H1 (cell line): Measurements from ENCODE around the gene CLCF1. TPM values are rescaled to one million over a fixed set of nuclear protein-coding genes. Genes with fewer than 3 reads are reported as not detected.

Experiments used
- CTCF ChIA-PET: fragments of 300-600 bp; sonication (Branson Sonifier 250); formaldehyde crosslinking; loops from one replicate; lab custom pipeline; 2021; ENCODE audit not compliant: partially characterized antibody; lab: Charles Lee
- POLR2A ChIA-PET: fragments of 300-600 bp; sonication (Branson Sonifier 250); formaldehyde crosslinking; loops from one replicate; lab custom pipeline; 2021; ENCODE audit warnings: inconsistent platforms; ENCODE audit not compliant: partially characterized antibody; lab: Charles Lee
- DNase-seq, 2 experiments: peaks; one replicate each; pipeline versions ENCODE4 v3.0.0 to v3.0.0-alpha.2; 2010 to 2022; ENCODE audit warnings: low spot score in 2 of 2, low read depth in 1 of 2, mixed read lengths in 1 of 2
- FAIRE-seq: peaks from 2 replicates; lab custom pipeline; 2011; peaks lifted over from hg19 to GRCh38; lab: Jason Lieb, UNC
- H2AFZ ChIP-seq: 2 replicates; pipeline ENCODE4 v1.8.1; 2012; ENCODE audit warnings: low read length, inconsistent platforms
- H2AK5ac ChIP-seq: 2 replicates; pipeline ENCODE4 v1.6.1; 2013; ENCODE audit warnings: low read depth, low read length
- H2BK120ac ChIP-seq: replicated peaks from 2 replicates; pipeline ENCODE3; 2013; ENCODE audit warnings: low read depth, low read length, inconsistent platforms
- H2BK12ac ChIP-seq: 2 replicates; pipeline ENCODE4 v1.6.1; 2013; ENCODE audit warnings: low read depth, low read length
- H2BK15ac ChIP-seq: 2 replicates; pipeline ENCODE4 v1.6.1; 2013; ENCODE audit warnings: low read length
- H2BK20ac ChIP-seq: 2 replicates; pipeline ENCODE4 v1.6.1; 2013; ENCODE audit warnings: low read length
- H2BK5ac ChIP-seq: 2 replicates; pipeline ENCODE4 v1.6.1; 2013; ENCODE audit warnings: low read depth, low read length
- H3K14ac ChIP-seq: 2 replicates; pipeline ENCODE4 v1.6.1; 2013; ENCODE audit warnings: inconsistent platforms; ENCODE audit not compliant: insufficient read length
- H3K18ac ChIP-seq: 2 replicates; pipeline ENCODE4 v1.6.1; 2013; ENCODE audit warnings: low read length; ENCODE audit errors: extremely low read depth
- H3K23ac ChIP-seq: 2 replicates; pipeline ENCODE4 v1.6.1; 2013; ENCODE audit warnings: inconsistent platforms; ENCODE audit not compliant: insufficient read length
- H3K23me2 ChIP-seq: 2 replicates; pipeline ENCODE4 v1.6.1; 2013; ENCODE audit warnings: low read depth, low read length
- H3K27ac ChIP-seq: 2 replicates; pipeline ENCODE4 v1.6.1; 2011; ENCODE audit warnings: low read depth, low read length, inconsistent platforms
- H3K27me3 ChIP-seq, 4 experiments: replicated peaks in 1 of 4; 1 replicate in 1 of 4; 2 replicates in 3 of 4; pipeline versions ENCODE4 v1.6.1 to v1.8.1; 2011 to 2013; ENCODE audit warnings: low read length in 3 of 4, mild to moderate bottlenecking in 3 of 4, inconsistent platforms in 2 of 4, mixed read lengths in 2 of 4, moderate library complexity in 1 of 4; ENCODE audit not compliant: control insufficient read depth in 3 of 4, insufficient read depth in 3 of 4; ENCODE audit errors: extremely low read depth in 1 of 4
- H3K36me3 ChIP-seq, 4 experiments: 2 replicates each; pipeline versions ENCODE4 v1.6.1 to v1.8.1; 2011 to 2013; ENCODE audit warnings: mild to moderate bottlenecking in 4 of 4, low read length in 3 of 4, moderate library complexity in 2 of 4, control low read depth in 1 of 4, inconsistent platforms in 1 of 4; ENCODE audit not compliant: insufficient read depth in 4 of 4, control insufficient read depth in 2 of 4
- H3K4ac ChIP-seq: replicated peaks from 2 replicates; pipeline ENCODE3; 2013; ENCODE audit warnings: low read length, low read depth, mixed read lengths, inconsistent platforms; ENCODE audit not compliant: insufficient read length
- H3K4me1 ChIP-seq, 4 experiments: replicated peaks in 1 of 4; 1 replicate in 1 of 4; 2 replicates in 3 of 4; pipeline versions ENCODE4 v1.6.1 to v1.8.1; 2011 to 2013; ENCODE audit warnings: low read length in 3 of 4, inconsistent platforms in 2 of 4, mixed read lengths in 1 of 4; ENCODE audit not compliant: insufficient read depth in 4 of 4, control insufficient read depth in 3 of 4
- H3K4me2 ChIP-seq, 2 experiments: 2 replicates each; pipeline versions ENCODE4 v1.6.1 to v1.8.1; 2011 to 2013; ENCODE audit warnings: low read depth in 2 of 2, low read length in 2 of 2, control low read depth in 1 of 2, inconsistent platforms in 1 of 2, mild to moderate bottlenecking in 1 of 2; ENCODE audit not compliant: insufficient read depth in 1 of 2
- H3K4me3 ChIP-seq, 4 experiments: fragments of 200-600, 300-600 bp in 1 of 4; sonication (generic), shearing (Covaris generic), sonication (Bioruptor Twin) in 1 of 4; 2 replicates each; pipeline versions ENCODE4 v1.5.1 to v1.8.1; 2011 to 2016; ENCODE audit warnings: low read length in 4 of 4, low read depth in 3 of 4, control low read depth in 2 of 4, inconsistent platforms in 2 of 4, mild to moderate bottlenecking in 2 of 4, mixed read lengths in 1 of 4, moderate library complexity in 1 of 4; ENCODE audit not compliant: insufficient read depth in 2 of 4; ENCODE audit errors: extremely low read depth in 1 of 4
- H3K56ac ChIP-seq: replicated peaks from 2 replicates; pipeline ENCODE3; 2013; ENCODE audit warnings: low read depth, mild to moderate bottlenecking, mixed read lengths, low read length, inconsistent platforms; ENCODE audit not compliant: insufficient read length
- H3K79me1 ChIP-seq: 2 replicates; pipeline ENCODE4 v1.6.1; 2013; ENCODE audit warnings: low read depth, low read length, control low read depth
- H3K79me2 ChIP-seq, 2 experiments: 2 replicates each; pipeline versions ENCODE4 v1.6.1 to v1.8.1; 2012 to 2013; ENCODE audit warnings: low read length in 2 of 2, mild to moderate bottlenecking in 2 of 2, inconsistent platforms in 1 of 2; ENCODE audit not compliant: insufficient read depth in 2 of 2, control insufficient read depth in 1 of 2
- H3K9ac ChIP-seq, 4 experiments: replicated peaks in 1 of 4; 1 replicate in 1 of 4; 2 replicates in 3 of 4; pipeline versions ENCODE4 v1.6.1 to v1.8.1; 2011 to 2013; ENCODE audit warnings: low read depth in 3 of 4, low read length in 3 of 4, control low read depth in 2 of 4, mild to moderate bottlenecking in 2 of 4, moderate library complexity in 2 of 4, inconsistent platforms in 1 of 4; ENCODE audit errors: extremely low read depth in 1 of 4
- H3K9me3 ChIP-seq, 2 experiments: 2 replicates each; pipeline versions ENCODE4 v1.6.1 to v1.8.1; 2012 to 2013; ENCODE audit warnings: mild to moderate bottlenecking in 2 of 2, moderate library complexity in 2 of 2, control low read depth in 1 of 2, inconsistent platforms in 1 of 2, low read depth in 1 of 2, low read length in 1 of 2, mixed read lengths in 1 of 2; ENCODE audit not compliant: insufficient read depth in 2 of 2
- H4K20me1 ChIP-seq, 2 experiments: replicated peaks in 1 of 2; 2 replicates each; pipeline versions ENCODE3 to v1.8.1; 2011 to 2013; ENCODE audit warnings: inconsistent platforms in 2 of 2, low read length in 2 of 2, mild to moderate bottlenecking in 1 of 2; ENCODE audit not compliant: insufficient read depth in 2 of 2, control insufficient read depth in 1 of 2
- H4K5ac ChIP-seq: 2 replicates; pipeline ENCODE4 v1.6.1; 2013; ENCODE audit warnings: low read length, low read depth, mixed read lengths, inconsistent platforms; ENCODE audit not compliant: insufficient read length
- H4K8ac ChIP-seq: 2 replicates; pipeline ENCODE4 v1.8.0; 2013; ENCODE audit warnings: mild to moderate bottlenecking, moderate library complexity, low read length, inconsistent platforms; ENCODE audit not compliant: insufficient read depth; ENCODE audit errors: extremely low read depth
- H4K91ac ChIP-seq: replicated peaks from 2 replicates; pipeline ENCODE3; 2013; ENCODE audit warnings: low read length, mixed read lengths, inconsistent platforms; ENCODE audit not compliant: insufficient read length
- CBX5 ChIP-seq: fragments of 300-800, 300-1000 bp; sonication (generic); IDR thresholded peaks from 2 replicates; pipeline ENCODE4 v1.7.1; 2016; ENCODE audit warnings: antibody characterized with exemption, low read length, low read depth
- FOSL1 ChIP-seq: IDR thresholded peaks from 2 replicates; pipeline ENCODE4 v1.6.1; 2011; ENCODE audit warnings: mild to moderate bottlenecking, low read depth, low read length, moderate library complexity; ENCODE audit not compliant: insufficient read depth
- KDM4A ChIP-seq: IDR thresholded peaks from one replicate; pipeline ENCODE4 v1.7.1; 2012; ENCODE audit warnings: low read depth, mild to moderate bottlenecking, moderate library complexity, low read length, inconsistent platforms; ENCODE audit not compliant: severe bottlenecking
- PHF8 ChIP-seq: fragments of 200-600 bp; sonication (generic); conservative IDR thresholded peaks from 2 replicates; pipeline ENCODE4 v1.7.1; 2012; ENCODE audit warnings: low read depth, mild to moderate bottlenecking, inconsistent platforms, low read length, moderate library complexity
- RNF2 ChIP-seq: fragments of 200-900, 300-1000 bp; sonication (generic); IDR thresholded peaks from 2 replicates; pipeline ENCODE4 v1.7.1; 2016; ENCODE audit warnings: borderline replicate concordance, low read depth, mild to moderate bottlenecking, antibody characterized with exemption, low read length; ENCODE audit not compliant: poor library complexity, severe bottlenecking; ENCODE audit errors: missing control alignments
- TAF7 ChIP-seq: optimal IDR thresholded peaks from 2 replicates; pipeline ENCODE3; 2011; ENCODE audit warnings: low read depth, mild to moderate bottlenecking, inconsistent platforms, low read length, moderate library complexity, borderline replicate concordance
- WGBS, 2 experiments: shearing (Covaris generic) in 1 of 2; methylation state at CpG; one replicate each; pipeline versions ENCODE4 v1.1.6 to v1.1.7; 2013 to 2015; ENCODE audit warnings: low lambda C conversion rate in 2 of 2, mixed read lengths in 2 of 2, inconsistent platforms in 1 of 2, low coverage in 1 of 2, missing lambda C conversion rate in 1 of 2; ENCODE audit not compliant: insufficient replicate concordance in 2 of 2, insufficient coverage in 1 of 2, insufficient read length in 1 of 2; ENCODE audit errors: extremely low coverage in 1 of 2, missing lambda C conversion rate in 1 of 2; 5-methylcytosine and 5-hydroxymethylcytosine counted together
- long read RNA-seq, 2 experiments: library from RNA in 1 of 2; library from capped mRNA in 1 of 2; stranded (forward); transcript quantifications; one replicate each; pipeline ENCODE4 v2.0.0, GENCODE V29; 2021; ENCODE audit warnings: inconsistent platforms in 1 of 2
- polyA minus RNA-seq, 3 experiments: library from RNA; depleted of rRNA, polyadenylated mRNA; stranded (reverse); fragments of >200 nt; gene quantifications; 1 replicate in 2 of 3; 2 replicates in 1 of 3; pipeline ENCODE4 v1.2.3, GENCODE V29; 2011
- polyA plus RNA-seq, 7 experiments: library from polyadenylated mRNA; depleted of rRNA in 3 of 7; stranded (reverse) in 5 of 7; unstranded in 2 of 7; fragments of >200 nt in 5 of 7; fragments of 200-250 nt in 2 of 7; gene quantifications; 1 replicate in 5 of 7; 2 replicates in 1 of 7; 4 replicates in 1 of 7; pipeline versions ENCODE4 v1.2.1 to v1.2.3, GENCODE V29; 2011 to 2013; ENCODE audit warnings: missing spikeins in 2 of 7, mixed read lengths in 2 of 7
- total RNA-seq: library from RNA; stranded (reverse); fragmentation: NEBNext Ultra II Directional; extraction: Animal tissue kit (Norgen Biotek cat#: 25700); gene quantifications from 2 replicates; pipeline ENCODE4 v1.2.1, GENCODE V29; 2021

The CLCF1 gene
- total RNA-seq (0.32 and 0.57 TPM in 2 replicates), polyA plus RNA-seq (2011; rRNA removed) (1.2 and 2.6 TPM in 2 replicates), polyA minus RNA-seq (2011; rRNA and poly(A)+ RNA removed) (0.54 TPM in 2 replicates)
- 1.0 TPM for polyA plus RNA-seq (2011; cell fraction: cytosol; rRNA removed)
- polyA plus RNA-seq (2011; cell fraction: nucleus; rRNA removed): 2.7 TPM
- 0.81 to 1.2 TPM (median 1.0 TPM) in 4 replicates for polyA plus RNA-seq (2012, experiment 1 of 2)
- polyA plus RNA-seq (2012, experiment 2 of 2): 0.81 TPM
- polyA plus RNA-seq (2013, experiment 1 of 2): 0.95 TPM
- 0.66 TPM for polyA plus RNA-seq (2013, experiment 2 of 2)
- polyA minus RNA-seq (2011; cell fraction: cytosol; rRNA and poly(A)+ RNA removed): not detected
- polyA minus RNA-seq (2011; cell fraction: nucleus; rRNA and poly(A)+ RNA removed): 0.40 TPM
- long read RNA-seq, experiment 1, partial matches to known transcripts: 0 of 1 reads
- long read RNA-seq, experiment 1, other reads (novel, unspliced or antisense): 0 of 1 reads
- long read RNA-seq, experiment 2: 0 reads

DNA sequence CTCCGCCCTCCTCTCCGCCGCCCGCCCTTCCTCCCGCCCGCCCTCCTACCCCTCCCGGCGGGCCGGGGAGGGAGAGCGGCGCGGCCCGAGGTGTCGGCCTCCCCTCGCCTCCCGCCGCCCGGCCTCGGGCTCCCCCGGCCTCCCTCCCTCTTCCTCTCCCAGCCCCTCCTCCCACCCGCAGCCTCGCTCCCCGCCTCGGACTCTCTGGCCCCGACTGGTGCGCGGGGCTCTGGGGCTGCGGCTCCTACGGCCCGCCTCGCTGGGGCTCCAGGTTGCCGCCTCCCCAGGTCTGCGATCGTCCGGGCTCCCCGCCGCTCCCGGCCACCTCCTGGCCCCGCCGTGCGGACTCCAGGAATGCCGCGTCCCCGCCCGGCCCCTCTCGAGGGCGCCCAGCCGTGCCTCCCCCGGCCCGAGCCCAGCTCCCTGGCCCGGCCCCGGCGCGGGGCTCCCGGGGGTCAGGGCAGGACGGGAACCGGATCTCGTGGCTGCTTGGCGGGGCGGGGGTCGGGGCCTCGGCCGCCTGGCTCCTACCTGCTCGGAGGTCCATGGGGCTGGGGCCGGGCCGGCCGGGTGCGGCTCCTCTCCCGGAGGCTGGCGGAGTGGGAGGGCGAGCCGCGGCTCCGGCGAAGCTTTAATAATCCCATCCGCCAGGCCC lies at the start of gene CLCF1:
TSS of gene CLCF1 (minus strand) at position 606 of the 655 bp plus-strand sequence. CDS start at position 547, 59 bp downstream.
- Histone ChIP-seq H3K36me3 (no peaks in the 10 kb centered on the region), H3K23ac (no peak within 1 kb of the TSS), H2BK120ac (no peak within 1 kb of the TSS), H3K9ac (peak within 1 kb of the TSS in 1 of 4 experiments; percentile 53; a peak in 1 of 7 replicates), H4K20me1 (peaks cover 0 to 5% of the 10 kb centered on the region in 2 experiments), H3K4me2 (peak within 1 kb of the TSS; percentile 87 to 96), H3K14ac (no peak within 1 kb of the TSS), H2BK20ac (no peak within 1 kb of the TSS), H4K5ac (no peak within 1 kb of the TSS), H3K27me3 (peaks cover 7 to 71% (median 58%) of the 10 kb centered on the region in 4 experiments), H3K4me3 (peak within 1 kb of the TSS; percentile 46 to 77 (median 54)), H3K4me1 (peaks cover 0 to 41% (median 37%) of the 10 kb centered on the region in 4 experiments; a peak in 6 of 7 replicates), H3K79me1 (no peaks in the 10 kb centered on the region), H3K79me2 (no peaks in the 10 kb centered on the region), H2AFZ (no peak within 1 kb of the TSS), H2BK5ac (peak within 1 kb of the TSS; percentile 71; the same call in 1 of the 2 replicates), H3K18ac (peak within 1 kb of the TSS; percentile 87), H3K4ac (peak within 1 kb of the TSS; percentile 4), H2BK15ac (0 out of 2 replicates have a peak within 1 kb of the TSS, but pooled peaks have one; percentile 61), H3K9me3 (no peaks in the 10 kb centered on the region), H3K27ac (no peak within 1 kb of the TSS), H3K56ac (no peak within 1 kb of the TSS), H4K8ac (no peak within 1 kb of the TSS; the same call in 1 of the 2 replicates), H4K91ac (no peak within 1 kb of the TSS), H2AK5ac (no peak within 1 kb of the TSS), H3K23me2 (peaks cover 25% of the 10 kb centered on the region; the same call in 1 of the 2 replicates), H2BK12ac (peak within 1 kb of the TSS; percentile 50; the same call in 1 of the 2 replicates)
- FAIRE-seq (no peak), DNase-seq (peak in 1 of 2 experiments; percentile 75)
- POLR2A ChIA-PET: interaction anchor here (1.1 to 1.8 kb wide), 5 partner anchors 8 to 18 kb away, joined by 3 to 5 read pairs (median 4); no protein-coding TSS in a partner anchor
- CTCF ChIA-PET: interaction anchor here (1.4 to 34.8 kb wide), 6 partner anchors 9 to 111 kb away, joined by 4 to 1305 read pairs (median 61); partner anchors contain the start of genes POLD4 and RAD9A
- WGBS, 2 experiments: 2% methylated on average over 26 of the region's 76 CpGs; no CpG with 5 or more reads in 1 of the 2 experiments
- no peak for TF ChIP-seq FOSL1
- TF ChIP-seq CBX5: no peak
- peak; percentile 63 for TF ChIP-seq RNF2
- peak; percentile 16 for TF ChIP-seq KDM4A
- TF ChIP-seq PHF8: peak; percentile 28; the same call in 1 of the 2 replicates
- peak; percentile 4 for TF ChIP-seq TAF7
